DMS114 treated with DMSO at 0.1 percent for 48 hours (cell line): ENCODE measurements around the gene RPTOR.
"Not testable (repeated sequence)": the region's sequence is repeated elsewhere in the genome, so short reads cannot be mapped to it uniquely, and the experiment has no call there.

ENCODE experiments used
- DNase-seq: peaks from one replicate; lab custom pipeline; 2025; ENCODE audit not compliant: unreplicated experiment; lab: John Stamatoyannopoulos, UW

RPTOR gene

GRCh38 chr17:80872501-80873306, 328.1 kb downstream of the RPTOR start:
- no peak for DNase-seq

- DNase-seq: no peak
Observed at GRCh38 chr17:80873307-80873951, 328.8 kb downstream of the RPTOR start.

DNA sequence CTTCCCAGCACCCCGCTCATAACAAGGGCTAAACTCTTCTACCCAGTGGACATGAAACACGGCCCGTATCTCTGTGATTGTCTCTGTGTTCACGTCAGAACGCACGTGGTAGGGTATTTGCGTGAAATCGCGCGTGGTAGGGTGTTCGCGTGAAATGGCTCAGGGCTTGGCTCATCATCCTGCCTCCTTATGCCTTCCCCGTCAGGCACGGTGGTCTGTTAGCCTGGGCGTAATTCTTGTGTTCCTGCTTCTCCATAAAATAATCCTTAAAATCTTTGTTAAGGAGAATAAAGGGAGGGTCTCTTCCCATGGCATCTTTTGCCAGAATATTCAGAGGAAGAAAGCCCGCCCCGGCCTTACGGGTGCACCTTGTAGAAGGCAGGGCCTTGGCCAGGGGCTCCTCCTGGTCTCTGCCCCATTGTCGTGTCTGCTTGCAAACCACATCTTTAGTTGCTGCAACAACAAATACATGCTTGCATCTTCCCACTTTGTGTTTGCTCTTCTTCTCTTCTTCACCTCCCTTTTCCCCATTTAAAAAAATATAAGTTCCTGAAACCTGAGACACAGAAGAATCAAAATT, 330.3 kb downstream of the RPTOR start:
- no peak for DNase-seq

DNA sequence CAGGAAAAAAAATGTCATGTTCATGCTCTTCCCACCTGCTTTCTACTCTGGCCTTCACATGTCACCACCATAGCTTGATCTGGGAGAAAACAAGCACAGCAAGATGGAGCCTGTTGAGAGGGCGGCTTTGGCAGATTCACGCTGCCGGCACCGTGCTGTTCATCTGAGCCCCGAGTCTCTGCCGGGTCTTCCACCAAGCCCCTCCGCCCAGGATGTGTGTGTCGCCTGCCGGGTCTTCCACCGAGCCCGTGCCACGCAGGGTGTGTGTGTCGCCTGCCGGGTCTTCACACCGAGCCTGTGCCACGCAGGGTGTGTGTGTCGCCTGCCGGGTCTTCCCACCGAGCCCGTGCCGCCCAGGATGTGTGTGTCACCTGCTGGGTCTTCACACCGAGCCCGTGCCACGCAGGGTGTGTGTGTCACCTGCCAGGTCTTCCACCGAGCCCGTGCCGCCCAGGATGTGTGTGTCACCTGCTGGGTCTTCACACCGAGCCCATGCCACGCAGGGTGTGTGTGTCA, 330.9 kb downstream of the RPTOR start:
- not testable (repeated sequence) for DNase-seq

- DNase-seq: not testable (repeated sequence)
Observed at GRCh38 chr17:80876456-80876949, 331.9 kb downstream of the RPTOR start.

DNA sequence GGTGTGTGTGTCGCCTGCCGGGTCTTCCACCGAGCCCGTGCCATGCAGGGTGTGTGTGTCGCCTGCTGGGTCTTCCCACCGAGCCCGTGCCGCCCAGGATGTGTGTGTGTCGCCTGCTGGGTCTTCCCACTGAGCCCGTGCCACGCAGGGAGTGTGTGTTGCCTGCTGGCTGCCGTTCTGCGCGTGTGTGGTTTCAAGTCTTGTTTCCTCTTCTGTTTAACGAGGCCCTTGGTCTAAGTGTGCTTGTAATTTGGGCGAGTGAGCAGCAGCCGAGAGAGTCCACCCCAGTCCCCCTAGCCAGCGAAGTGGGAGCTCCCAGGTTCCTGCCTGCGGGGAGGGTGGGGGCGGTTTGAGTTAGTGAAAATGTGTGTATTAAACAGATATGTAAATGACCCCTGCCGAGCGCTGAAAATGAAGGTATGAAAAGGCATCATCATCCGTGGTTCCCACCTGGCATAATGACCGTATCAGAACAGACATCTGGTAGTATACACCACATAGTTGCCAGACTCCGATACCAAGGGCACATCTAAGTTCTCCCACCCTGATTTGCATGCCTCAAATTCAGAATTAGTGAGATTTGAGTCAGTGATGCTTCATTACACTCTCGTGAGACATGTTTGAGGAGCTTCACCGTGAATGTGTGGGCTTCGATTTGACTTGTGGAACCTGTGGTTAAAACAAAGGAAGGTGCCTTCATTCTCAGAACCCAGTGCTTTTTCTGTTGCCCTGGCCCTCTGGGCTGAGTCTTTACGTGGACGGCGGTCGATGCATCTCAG, 332.5 kb downstream of the RPTOR start:
- DNase-seq: no peak

GRCh38 chr17:80877729-80878303, 333.2 kb downstream of the RPTOR start:
- no peak for DNase-seq

GRCh38 chr17:80878876-80879722, 334.5 kb downstream of the RPTOR start:
- no peak for DNase-seq

DNA sequence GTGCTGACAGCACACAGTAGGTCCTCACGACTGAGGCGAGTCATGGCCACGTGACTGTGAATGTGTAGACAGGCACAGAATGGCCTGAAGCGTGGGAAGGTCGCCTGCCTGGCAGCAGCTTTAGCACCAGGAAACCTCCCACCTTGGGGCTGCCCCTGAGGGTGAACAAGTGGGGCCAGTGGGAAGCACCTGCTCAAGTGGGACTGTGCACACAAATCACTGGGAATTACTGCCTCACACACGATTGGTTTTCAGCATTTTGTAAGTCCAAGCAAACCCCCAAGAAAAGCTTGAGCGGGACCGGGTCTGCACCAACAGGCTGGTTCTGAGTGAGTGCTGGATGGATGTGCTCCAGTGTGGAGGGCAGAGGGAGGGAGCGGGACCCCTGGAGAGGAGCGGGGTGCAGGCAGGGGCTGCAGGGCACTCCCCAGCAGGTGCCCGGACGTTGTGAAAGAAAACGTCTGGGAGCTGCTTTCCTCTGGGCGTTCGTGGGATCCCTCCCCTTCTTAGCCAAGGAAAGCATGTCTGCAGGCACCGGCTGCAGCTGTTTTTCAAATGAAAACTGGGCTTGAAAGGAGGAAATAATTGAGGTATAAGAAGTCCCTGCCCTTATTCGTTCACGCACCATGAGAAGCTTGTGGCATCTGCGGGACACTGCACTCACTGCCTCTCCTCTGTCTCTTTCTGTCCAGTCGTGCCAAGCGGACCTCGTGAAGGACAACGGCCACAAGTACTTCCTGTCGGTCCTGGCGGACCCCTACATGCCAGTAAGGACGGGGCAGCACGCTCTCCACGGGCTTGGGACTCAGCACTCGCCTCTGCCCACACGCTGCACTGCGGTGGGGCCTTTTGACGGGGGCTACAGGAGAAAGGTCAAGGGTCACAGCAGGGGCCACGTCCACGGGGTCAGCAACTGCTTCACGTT, 335.3 kb downstream of the RPTOR start:
- DNase-seq: no peak

DNA sequence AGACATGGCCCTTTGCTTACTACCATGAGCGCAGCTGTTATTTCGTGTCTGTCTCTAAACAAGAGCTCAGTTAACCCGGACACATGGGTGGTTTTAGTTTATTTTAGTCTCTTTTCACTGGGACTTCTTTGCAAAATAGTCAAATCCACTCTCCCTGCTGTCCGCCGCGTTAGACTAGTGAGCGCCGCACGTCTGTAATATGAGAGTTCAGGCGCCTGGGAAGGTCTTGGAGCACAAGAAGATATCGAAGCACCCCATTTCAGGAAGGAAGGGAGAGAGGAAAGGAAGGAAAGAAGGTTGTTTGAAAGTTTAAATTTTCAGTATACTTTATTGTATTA, 336.0 kb downstream of the RPTOR start:
- no peak for DNase-seq

DNA sequence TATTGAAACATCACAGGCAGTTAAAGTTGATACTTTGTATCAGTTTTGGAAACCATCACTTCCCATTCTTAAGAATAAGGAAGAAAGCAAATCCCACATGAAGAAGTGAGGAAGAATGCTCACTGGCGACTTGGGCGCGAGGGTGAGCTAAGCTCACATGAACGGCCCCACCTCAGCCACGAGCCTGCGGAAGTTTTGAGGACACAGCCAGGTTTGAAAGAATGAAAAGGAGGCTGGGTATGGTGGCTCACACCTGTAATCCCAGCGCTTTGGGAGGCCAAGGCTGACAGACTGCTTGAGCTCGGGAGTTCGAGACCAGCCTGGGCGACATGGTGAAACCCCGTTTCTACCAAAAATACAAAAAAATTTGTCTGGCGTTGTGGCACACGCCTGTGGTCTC, 336.7 kb downstream of the RPTOR start:
- DNase-seq: no peak

GRCh38 chr17:80882323-80882722, 337.7 kb downstream of the RPTOR start:
- no peak for DNase-seq

DNA sequence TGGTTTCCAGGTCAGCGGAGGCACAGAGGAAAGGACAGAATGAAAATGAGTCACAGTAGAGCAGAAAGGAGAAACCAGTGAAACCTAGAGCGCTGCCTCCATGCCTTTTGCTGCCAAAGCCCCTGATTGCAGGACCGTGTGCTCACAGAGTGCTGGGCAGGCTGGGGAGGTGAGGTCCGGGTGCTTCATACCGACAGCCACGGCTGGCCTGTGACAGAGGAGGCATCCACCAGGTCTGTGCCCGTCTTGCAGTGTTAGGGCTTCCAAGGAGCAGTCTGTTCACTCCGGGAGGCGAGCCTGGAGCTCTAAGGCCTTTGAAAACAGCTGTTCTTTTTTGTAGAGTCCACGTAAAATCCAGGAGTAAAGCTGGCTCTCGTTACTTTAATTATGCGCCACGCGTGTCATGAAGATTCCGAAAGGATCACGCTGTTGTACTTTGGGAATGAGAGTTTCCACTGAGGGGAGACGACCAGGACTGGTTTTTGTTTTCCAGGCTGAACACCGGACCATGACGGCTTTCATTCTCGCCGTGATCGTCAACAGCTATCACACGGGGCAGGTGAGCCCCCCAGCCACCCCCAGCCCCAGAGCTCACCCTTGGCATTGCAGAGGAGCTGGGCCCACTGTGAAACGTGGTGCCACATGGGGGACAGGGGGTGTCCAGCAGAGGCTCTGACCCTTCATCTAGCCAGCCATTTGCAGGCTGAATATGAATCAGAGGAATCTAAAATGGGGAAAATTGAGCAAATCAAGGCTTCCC, 338.5 kb downstream of the RPTOR start:
- no peak for DNase-seq

GRCh38 chr17:80883831-80884735, 339.4 kb downstream of the RPTOR start:
- DNase-seq: no peak

DNA sequence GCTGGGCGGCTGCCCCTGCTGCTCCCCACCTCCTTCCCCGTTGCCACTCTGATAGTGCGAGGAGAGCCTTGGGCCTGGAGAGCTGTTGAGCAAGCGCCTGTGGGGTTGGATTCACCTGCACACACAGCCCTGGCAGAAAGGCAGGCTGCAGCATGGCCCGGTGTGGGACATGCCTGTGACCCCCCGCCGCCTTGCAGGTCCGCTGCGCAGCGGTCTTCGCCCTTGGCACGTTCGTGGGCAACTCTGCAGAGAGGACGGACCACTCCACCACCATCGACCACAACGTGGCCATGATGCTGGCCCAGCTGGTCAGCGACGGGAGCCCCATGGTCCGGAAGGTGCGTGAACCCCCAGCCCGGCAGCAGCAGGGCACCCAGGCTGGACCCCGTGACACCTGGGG, 340.2 kb downstream of the RPTOR start:
- DNase-seq: no peak

GRCh38 chr17:80885947-80886582, 341.4 kb downstream of the RPTOR start:
- no peak for DNase-seq
